ENCODE measurements around the gene HK1.
"Not testable (repeated sequence)": the region's sequence is repeated elsewhere in the genome, so short reads cannot be mapped to it uniquely, and the experiment has no call there.

Gene HK1

GRCh38 chr10:69278446-69278963, at the start of gene HK1:
HK1 (plus strand) TSS chr10:69278496.
- no peak for DNase-seq

GRCh38 chr10:69229616-69229916, 48.7 kb upstream of the HK1 start:
- DNase-seq, result no peak

GRCh38 chr10:69230128-69230527, 48.2 kb upstream of the HK1 start:
- DNase-seq, result no peak

GRCh38 chr10:69232252-69232651, 46.0 kb upstream of the HK1 start:
- no peak for DNase-seq

GRCh38 chr10:69232736-69233480, 45.4 kb upstream of the HK1 start:
- peak; percentile 59 for DNase-seq

GRCh38 chr10:69234447-69234846, 43.8 kb upstream of the HK1 start:
- no peak for DNase-seq

- peak; percentile 83 for DNase-seq
These were observed 40.7 kb upstream of the HK1 start for GRCh38 chr10:69237528-69238159.

- DNase-seq, result no peak
These were observed 39.2 kb upstream of the HK1 start for GRCh38 chr10:69239136-69239535.

GRCh38 chr10:69239816-69240434, 38.4 kb upstream of the HK1 start:
- no peak for DNase-seq

GRCh38 chr10:69240455-69240854, 37.8 kb upstream of the HK1 start:
- no peak for DNase-seq

- no peak for DNase-seq
These were observed 36.7 kb upstream of the HK1 start for GRCh38 chr10:69241575-69241974.

GRCh38 chr10:69242040-69242851, 36.0 kb upstream of the HK1 start:
- no peak for DNase-seq

- DNase-seq, result no peak
These were observed 35.5 kb upstream of the HK1 start for GRCh38 chr10:69242852-69243212.

- no peak for DNase-seq
These were observed 34.5 kb upstream of the HK1 start for GRCh38 chr10:69243817-69244216.

GRCh38 chr10:69246036-69246435, 32.3 kb upstream of the HK1 start:
- no peak for DNase-seq

- no peak for DNase-seq
These were observed 31.5 kb upstream of the HK1 start for GRCh38 chr10:69246581-69247312.

GRCh38 chr10:69247313-69247710, 31.0 kb upstream of the HK1 start:
- no peak for DNase-seq

- no peak for DNase-seq
These were observed 30.1 kb upstream of the HK1 start for GRCh38 chr10:69248117-69248730.

- DNase-seq, result no peak
These were observed 28.3 kb upstream of the HK1 start for GRCh38 chr10:69250041-69250440.

- DNase-seq, result not testable (repeated sequence)
These were observed 26.9 kb upstream of the HK1 start for GRCh38 chr10:69251417-69251816.

- DNase-seq, result no peak
These were observed 25.1 kb upstream of the HK1 start for GRCh38 chr10:69253171-69253570.

GRCh38 chr10:69254877-69255276, 23.4 kb upstream of the HK1 start:
- no peak for DNase-seq
